HL-60 (cell line): Measurements from ENCODE around the gene GKN2.

ENCODE experiments used
- DNase-seq, 2 experiments: peaks; one replicate each; pipeline ENCODE4 v3.0.0-alpha.2; 2010 to 2020; ENCODE audit warnings: low read depth in 1 of 2, low spot score in 1 of 2
- H3K27ac ChIP-seq: fragments of 250-450 bp; sonication (Bioruptor Pico); replicated peaks from 2 replicates; pipeline ENCODE4 v1.5.1; 2020; ENCODE audit warnings: mild to moderate bottlenecking, moderate library complexity
- H3K27me3 ChIP-seq: fragments of 250-450 bp; sonication (Bioruptor Pico); 2 replicates; pipeline ENCODE4 v1.5.1; 2021; ENCODE audit warnings: mild to moderate bottlenecking, moderate library complexity; ENCODE audit not compliant: insufficient read depth, poor library complexity, severe bottlenecking
- H3K4me3 ChIP-seq: replicated peaks from 2 replicates; pipeline ENCODE4 v1.5.1; 2011; ENCODE audit warnings: mild to moderate bottlenecking, control low read depth, low read length; ENCODE audit not compliant: insufficient read depth
- CTCF ChIP-seq: IDR thresholded peaks from one replicate; pipeline ENCODE4 v1.5.1; 2011; ENCODE audit warnings: low read length, control low read depth, inconsistent platforms; ENCODE audit not compliant: insufficient read depth
- GABPA ChIP-seq: IDR thresholded peaks from 2 replicates; pipeline ENCODE4 v1.6.1; 2012; ENCODE audit warnings: low read depth
- POLR2AphosphoS5 ChIP-seq: IDR thresholded peaks from 2 replicates; pipeline ENCODE4 v1.6.1; 2012; ENCODE audit warnings: low read depth
- REST ChIP-seq: IDR thresholded peaks from 2 replicates; pipeline ENCODE4 v1.6.1; 2012; ENCODE audit warnings: low read depth; ENCODE audit not compliant: insufficient replicate concordance
- SPI1 ChIP-seq: IDR thresholded peaks from 2 replicates; pipeline ENCODE4 v1.6.1; 2012; ENCODE audit warnings: low read depth, mild to moderate bottlenecking, borderline replicate concordance

Gene GKN2

DNA sequence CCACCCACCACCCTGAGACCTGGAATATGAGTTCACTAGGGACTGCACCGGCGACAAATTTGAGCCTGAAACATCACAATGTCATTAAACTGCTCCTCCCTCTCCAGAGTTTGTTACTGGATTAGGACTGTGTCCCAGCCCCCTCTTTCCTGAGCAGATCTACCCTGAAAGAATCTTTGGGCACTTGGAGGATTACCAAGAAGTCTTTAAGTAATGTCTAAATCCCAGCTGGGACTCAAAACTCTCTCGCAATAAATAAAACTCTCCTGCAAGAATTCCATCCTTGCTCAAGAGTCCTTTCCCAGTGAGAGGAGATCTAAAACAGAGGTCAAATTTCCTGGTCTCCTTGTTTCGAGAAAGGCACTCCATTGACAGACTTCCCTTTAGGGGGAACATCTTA is 20.9 kb downstream of the GKN2 start:
- Histone ChIP-seq H3K27me3 (no peaks in the 10 kb centered on the region), H3K4me3 (no peak overlapping the region), H3K27ac (no peak overlapping the region)
- TF ChIP-seq GABPA (no peak), POLR2AphosphoS5 (no peak), SPI1 (no peak), REST (no peak), CTCF (no peak)
- no peak for DNase-seq

DNA sequence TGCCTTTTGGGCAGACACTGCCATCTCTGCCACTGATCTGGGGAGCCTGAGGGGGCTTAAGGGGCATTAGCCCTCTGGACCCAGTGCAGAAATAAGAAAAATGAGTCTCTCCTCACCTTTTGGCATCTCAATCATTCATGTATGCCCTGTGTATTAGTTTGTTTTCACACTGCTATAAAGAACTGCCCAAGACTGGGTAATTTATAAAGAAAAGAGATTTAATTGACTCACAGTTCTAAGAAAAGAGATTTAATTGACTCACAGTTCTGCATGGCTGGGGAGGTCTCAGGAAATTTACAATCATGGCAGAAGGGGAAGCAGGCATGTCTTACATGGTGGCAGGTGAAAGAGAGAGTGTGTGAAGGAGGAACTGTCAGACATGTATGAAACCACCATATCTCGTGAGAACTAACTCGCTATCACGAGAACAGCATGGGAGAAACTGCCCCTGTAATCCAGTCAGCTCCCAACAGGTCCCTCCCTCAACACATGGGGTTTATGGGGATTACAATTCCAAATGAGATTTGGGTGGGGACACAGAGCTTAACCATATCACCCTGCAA is 21.5 kb downstream of the GKN2 start:
- H3K4me3 ChIP-seq, result no peak overlapping the region
- no peak for DNase-seq
- no peaks in the 10 kb centered on the region for H3K27me3 ChIP-seq
- no peak overlapping the region for H3K27ac ChIP-seq
- TF ChIP-seq POLR2AphosphoS5 (no peak), SPI1 (no peak), REST (no peak), GABPA (no peak), CTCF (no peak)

GRCh38 chr2:68926796-68927195 is 25.9 kb downstream of the GKN2 start:
- Histone ChIP-seq H3K4me3 (no peak overlapping the region), H3K27ac (no peak overlapping the region), H3K27me3 (no peaks in the 10 kb centered on the region)
- DNase-seq, result no peak
- TF ChIP-seq CTCF (no peak), POLR2AphosphoS5 (no peak), SPI1 (no peak), GABPA (no peak), REST (no peak)
